ENCODE data around the gene SLC26A9.
"Not testable (repeated sequence)": the region's sequence is repeated elsewhere in the genome, so short reads cannot be mapped to it uniquely, and the experiment has no call there.

Gene SLC26A9

DNA sequence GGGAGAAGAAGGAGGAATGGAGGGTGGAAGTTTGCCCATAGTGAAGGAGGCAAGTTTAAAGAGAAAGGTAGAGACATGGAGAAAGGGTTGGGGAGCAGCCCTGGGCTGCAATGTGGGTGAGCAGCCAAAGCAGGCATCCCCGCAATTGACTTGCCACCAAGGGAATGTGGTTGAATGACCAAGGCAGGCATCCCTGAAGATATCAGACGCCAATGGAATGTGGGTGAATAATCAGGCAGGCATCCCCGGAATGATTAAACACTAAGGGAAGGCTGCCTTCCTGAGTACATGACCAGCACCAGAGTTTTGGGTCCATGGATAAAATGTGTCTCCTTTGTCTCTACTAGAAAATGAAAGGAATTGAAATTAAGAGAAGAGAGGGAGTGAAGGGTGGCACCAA, 53.5 kb downstream of the SLC26A9 start:
- DNase-seq (ENCODE audit: low read depth in 2 of 2) = not testable (repeated sequence)

DNA sequence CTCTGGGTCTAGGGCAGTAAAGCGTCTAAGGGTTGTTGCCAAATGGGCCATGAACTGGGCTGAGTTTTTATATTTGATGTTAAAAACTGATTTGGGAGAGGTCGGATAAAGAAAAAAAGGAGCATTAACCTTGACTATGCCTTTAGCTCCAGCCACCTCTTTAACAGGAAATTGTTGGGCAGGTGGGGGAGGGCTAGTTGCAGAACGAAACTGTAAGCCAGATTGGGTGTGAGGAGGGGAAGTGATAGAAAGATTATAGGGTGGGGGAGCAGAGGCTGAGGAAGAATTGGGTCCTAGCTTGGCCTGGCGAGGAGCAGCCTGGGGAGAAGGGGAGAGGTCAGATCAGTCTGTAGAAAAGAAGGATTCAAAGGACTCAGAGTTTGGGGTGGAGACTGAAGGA, 54.2 kb downstream of the SLC26A9 start:
- not testable (repeated sequence) for DNase-seq (ENCODE audit: low read depth in 2 of 2)

DNA sequence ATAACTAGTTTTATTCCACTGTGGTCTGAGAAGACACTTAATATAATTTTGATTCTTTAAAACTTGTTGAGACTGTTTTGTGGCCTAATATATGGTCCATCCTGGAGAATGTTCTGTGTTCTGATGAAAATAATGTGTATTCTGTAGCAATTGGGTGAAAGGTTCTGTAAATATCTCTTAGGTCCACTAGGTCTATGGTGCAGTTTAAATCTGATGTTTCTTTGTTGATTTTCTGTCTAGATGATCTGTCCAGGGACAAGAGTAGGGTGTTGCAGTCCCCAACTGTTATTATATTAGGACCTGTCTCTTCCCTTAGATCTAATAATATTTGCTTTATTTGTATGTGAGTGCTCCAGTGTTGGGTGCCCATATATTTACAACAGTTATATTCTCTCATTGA, 59.5 kb downstream of the SLC26A9 start:
- DNase-seq (ENCODE audit: low read depth in 2 of 2) = no peak

DNA sequence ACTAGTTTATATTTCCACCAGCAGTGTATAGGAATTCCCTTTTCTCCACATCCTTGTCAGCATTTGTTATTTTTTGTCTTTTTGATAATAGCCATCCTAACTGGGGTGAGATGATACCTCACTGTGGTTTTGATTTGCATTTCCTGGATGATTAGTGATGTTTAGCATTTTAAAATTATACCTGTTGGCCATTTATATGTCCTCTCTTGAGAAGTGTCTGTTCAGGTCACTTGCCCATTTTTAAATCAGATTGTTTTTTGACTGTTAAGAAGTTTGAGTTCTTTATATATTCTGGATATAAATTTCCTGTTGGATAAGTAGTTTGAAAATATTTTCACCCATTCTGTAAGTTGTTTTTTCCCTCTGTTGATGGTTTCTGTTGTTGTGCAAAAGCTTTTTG, 62.3 kb downstream of the SLC26A9 start:
- no peak for DNase-seq (ENCODE audit: low read depth in 2 of 2)

DNA sequence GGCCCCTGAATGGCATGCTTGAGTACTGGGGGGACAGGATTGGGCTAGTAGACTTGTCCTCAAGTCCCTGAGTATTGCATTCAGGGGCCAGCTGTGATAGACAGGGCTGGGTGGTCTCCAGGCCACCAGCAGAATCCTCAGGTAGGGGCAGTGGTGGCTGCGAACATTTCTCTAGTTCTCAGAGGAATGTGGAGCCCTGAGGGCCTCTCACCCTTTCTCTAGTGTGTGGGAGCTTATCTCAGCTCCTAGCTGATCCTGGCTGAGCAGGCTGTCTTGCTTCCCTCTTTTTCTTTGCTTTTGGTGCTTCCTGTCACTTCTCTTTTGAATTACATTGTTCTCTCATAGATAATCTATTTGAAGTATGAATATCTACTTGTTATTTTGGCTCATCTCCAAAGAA, 63.3 kb downstream of the SLC26A9 start:
- DNase-seq (ENCODE audit: low read depth in 2 of 2) = no peak

DNA sequence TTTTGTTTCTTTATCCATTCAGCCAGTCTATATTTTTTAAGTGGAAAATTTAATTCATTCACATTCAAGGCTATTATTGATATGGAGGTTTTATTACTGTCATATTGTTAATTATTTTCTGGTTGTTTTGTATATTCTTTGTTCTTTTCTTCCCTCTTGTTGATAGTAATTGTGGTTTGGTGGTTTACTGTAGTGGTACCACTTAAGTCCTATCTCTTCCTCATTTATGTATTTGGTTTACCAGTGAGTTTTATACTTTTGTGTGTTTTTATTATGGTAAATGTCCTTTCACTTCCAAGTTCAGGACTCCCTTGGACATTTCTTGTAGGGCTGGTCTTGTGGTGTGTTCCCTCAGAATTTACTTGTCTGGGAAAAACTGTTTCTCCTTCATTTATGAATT, 65.2 kb downstream of the SLC26A9 start:
- no peak for DNase-seq (ENCODE audit: low read depth in 2 of 2)

DNA sequence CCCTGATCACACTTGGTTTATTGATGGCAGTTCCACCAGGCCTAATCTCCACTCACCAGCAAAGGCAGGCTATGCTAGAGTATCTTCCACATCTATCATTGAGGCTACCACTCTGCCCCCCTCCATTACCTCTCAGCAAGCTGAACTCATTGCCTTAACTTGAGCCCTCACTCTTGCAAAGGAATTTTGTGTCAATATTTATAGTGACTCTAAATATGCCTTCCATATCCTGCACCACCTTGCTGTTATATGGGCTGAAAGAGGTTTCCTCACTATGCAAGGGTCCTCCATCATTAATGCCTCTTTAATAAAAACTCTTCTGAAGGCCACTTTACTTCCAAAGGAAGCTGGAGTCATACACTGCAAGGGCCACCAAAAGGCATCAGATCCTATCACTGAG, 70.1 kb downstream of the SLC26A9 start:
- DNase-seq (ENCODE audit: low read depth in 2 of 2) = not testable (repeated sequence)

DNA sequence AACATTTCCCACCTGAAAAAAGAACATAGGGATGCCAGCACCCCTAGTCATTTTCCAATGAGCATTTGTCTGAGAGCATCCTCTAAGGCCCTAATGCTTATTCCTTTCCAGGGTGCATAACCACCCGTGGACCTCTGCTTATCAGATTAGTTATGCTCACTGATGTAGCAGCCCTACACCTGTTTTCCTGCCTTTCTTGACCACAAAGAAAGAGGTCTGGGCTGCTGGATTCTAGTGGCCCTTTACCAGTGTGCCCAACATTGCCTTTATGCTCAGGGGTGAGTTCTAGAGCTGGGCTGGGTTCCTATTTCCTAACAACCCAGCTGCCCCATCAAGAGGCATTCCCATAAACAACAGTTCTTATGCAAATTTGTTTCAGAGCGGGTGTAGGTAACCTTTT, 73.0 kb downstream of the SLC26A9 start:
- no peak for DNase-seq (ENCODE audit: low read depth in 2 of 2)
